GM21360 (cell line): ENCODE data around the gene TMED4.
"Not testable (repeated sequence)": the region's sequence is repeated elsewhere in the genome, so short reads cannot be mapped to it uniquely, and the experiment has no call there.

ENCODE experiments used
- ATAC-seq: cut with Tn5 transposase; IDR thresholded peaks from one replicate; pipeline ENCODE4 v1.9.1; 2021; ENCODE audit warnings: mild to moderate bottlenecking, moderate library complexity; ENCODE audit not compliant: unreplicated experiment

TMED4 gene

GRCh38 chr7:44569959-44570358 is 12.1 kb downstream of the TMED4 start:
- ATAC-seq: no peak

- ATAC-seq: no peak
Measured at GRCh38 chr7:44568771-44569560, 13.1 kb downstream of the TMED4 start.

- no peak for ATAC-seq
Measured at GRCh38 chr7:44567884-44568283, 14.1 kb downstream of the TMED4 start.

- ATAC-seq: no peak
Measured at GRCh38 chr7:44566680-44567079, 15.4 kb downstream of the TMED4 start.

GRCh38 chr7:44565795-44566559 is 16.1 kb downstream of the TMED4 start:
- ATAC-seq: no peak

GRCh38 chr7:44565097-44565794 is 16.8 kb downstream of the TMED4 start:
- no peak for ATAC-seq

- ATAC-seq: no peak
Measured at GRCh38 chr7:44564606-44565005, 17.4 kb downstream of the TMED4 start.

GRCh38 chr7:44563171-44563679 is 18.8 kb downstream of the TMED4 start:
- ATAC-seq: no peak

GRCh38 chr7:44562622-44562962 is 19.4 kb downstream of the TMED4 start:
- not testable (repeated sequence) for ATAC-seq

- ATAC-seq: no peak
Measured at GRCh38 chr7:44561962-44562621, 19.9 kb downstream of the TMED4 start.

GRCh38 chr7:44561481-44561880 is 20.6 kb downstream of the TMED4 start:
- ATAC-seq: no peak

GRCh38 chr7:44559485-44559884 is 22.5 kb downstream of the TMED4 start:
- ATAC-seq: no peak

GRCh38 chr7:44557485-44557884 is 24.5 kb downstream of the TMED4 start:
- no peak for ATAC-seq

GRCh38 chr7:44555350-44555749 is 26.7 kb downstream of the TMED4 start:
- no peak for ATAC-seq

- ATAC-seq: not testable (repeated sequence)
Measured at GRCh38 chr7:44552473-44553005, 29.5 kb downstream of the TMED4 start.

- no peak for ATAC-seq
Measured at GRCh38 chr7:44549457-44549856, 32.6 kb downstream of the TMED4 start.

GRCh38 chr7:44548893-44549292 is 33.1 kb downstream of the TMED4 start:
- ATAC-seq: no peak

GRCh38 chr7:44547536-44548231 is 34.3 kb downstream of the TMED4 start:
- no peak for ATAC-seq

GRCh38 chr7:44541876-44542610 is 40.0 kb downstream of the TMED4 start:
- no peak for ATAC-seq
